MG63 (cell line): ENCODE data around the gene SPATA25. TPM values are rescaled to one million over a fixed set of nuclear protein-coding genes. Genes with fewer than 3 reads are reported as not detected.

ENCODE experiments used
- DNase-seq: peaks from one replicate; pipeline ENCODE4 v3.0.0-alpha.2; 2020
- H3K27me3 ChIP-seq: fragments of 250-450 bp; sonication (Bioruptor Pico); 2 replicates; pipeline ENCODE4 v1.5.1; 2020; ENCODE audit warnings: mild to moderate bottlenecking, moderate library complexity
- H3K36me3 ChIP-seq: fragments of 250-450 bp; sonication (Bioruptor Pico); 2 replicates; pipeline ENCODE4 v1.5.1; 2020; ENCODE audit warnings: mild to moderate bottlenecking, moderate library complexity
- H3K4me3 ChIP-seq: fragments of 250-450 bp; sonication (Bioruptor Pico); 2 replicates; pipeline ENCODE4 v1.5.1; 2020; ENCODE audit warnings: mild to moderate bottlenecking, moderate library complexity
- H3K9me3 ChIP-seq: fragments of 250-450 bp; sonication (Bioruptor Pico); 2 replicates; pipeline ENCODE4 v1.5.1; 2020; ENCODE audit warnings: mild to moderate bottlenecking, moderate library complexity
- total RNA-seq: library from RNA; depleted of rRNA; stranded (reverse); fragments of >200 nt; shearing (Covaris generic); gene quantifications from 2 replicates; pipeline ENCODE4 v1.2.3, GENCODE V29; 2014; ENCODE audit warnings: low replicate concordance

SPATA25 gene
- total RNA-seq, 1 experiment from 2014 or later, result not detected

GRCh38 chr20:45861221-45862075 is 26.0 kb downstream of the SPATA25 start:
- no peak for DNase-seq
- H3K36me3 ChIP-seq, result no peaks in the 10 kb centered on the region
- no peak overlapping the region for H3K4me3 ChIP-seq
- no peaks in the 10 kb centered on the region for H3K9me3 ChIP-seq
- H3K27me3 ChIP-seq, result no peaks in the 10 kb centered on the region

DNA sequence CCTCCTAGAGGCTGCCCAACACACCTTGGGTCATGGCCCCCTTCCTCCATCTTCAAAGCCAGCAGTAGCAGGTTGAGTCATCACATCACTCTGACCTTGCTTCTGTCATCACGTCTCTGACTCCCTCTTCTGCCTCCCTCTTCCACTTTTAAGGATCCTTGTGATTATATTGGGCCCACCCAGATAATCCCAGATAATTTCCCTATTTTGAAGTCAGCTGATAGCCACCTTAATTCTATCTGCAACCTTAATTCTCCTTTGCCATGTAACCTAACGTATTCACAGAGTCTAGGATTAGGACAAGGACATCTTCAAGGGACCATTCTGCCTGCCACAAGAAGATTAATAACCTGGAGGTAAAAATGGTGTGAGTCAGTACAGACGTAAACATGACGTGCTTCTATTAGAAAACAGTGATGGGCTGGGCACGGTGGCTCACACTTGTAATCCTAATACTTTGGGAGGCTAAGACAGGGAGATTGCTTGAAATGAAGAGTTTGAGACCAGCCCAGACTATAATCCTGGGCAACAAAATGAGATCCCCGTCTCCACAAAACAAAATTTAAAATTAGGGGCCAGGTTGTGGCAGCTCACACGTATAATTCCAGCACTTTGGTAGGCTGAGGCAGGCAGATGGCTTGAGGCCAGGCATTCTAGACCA is 26.7 kb downstream of the SPATA25 start:
- DNase-seq, result no peak
- Histone ChIP-seq H3K27me3 (no peaks in the 10 kb centered on the region), H3K9me3 (no peaks in the 10 kb centered on the region), H3K4me3 (no peak overlapping the region), H3K36me3 (no peaks in the 10 kb centered on the region)

DNA sequence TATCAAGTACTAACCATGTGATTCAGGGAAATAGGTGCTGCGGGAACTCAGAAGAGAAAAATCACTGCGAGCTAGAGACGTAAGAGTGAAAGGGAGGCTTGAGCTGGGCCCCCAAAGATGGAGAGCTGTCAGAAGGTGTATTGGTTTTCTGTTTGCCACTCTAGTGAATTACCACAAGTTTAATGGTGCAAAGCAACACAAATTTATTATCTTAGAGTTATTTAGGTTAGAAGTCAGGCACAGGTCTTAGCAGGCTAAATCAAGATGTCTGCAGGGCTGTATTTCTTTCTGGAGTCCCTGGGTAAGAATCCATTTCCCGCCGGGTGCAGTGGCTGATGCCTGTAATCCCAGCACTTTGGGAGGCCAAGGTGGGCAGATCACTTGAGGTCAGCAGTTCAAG is 27.5 kb downstream of the SPATA25 start:
- no peaks in the 10 kb centered on the region for H3K27me3 ChIP-seq
- H3K4me3 ChIP-seq, result no peak overlapping the region
- no peak for DNase-seq
- H3K36me3 ChIP-seq, result no peaks in the 10 kb centered on the region
- no peaks in the 10 kb centered on the region for H3K9me3 ChIP-seq

- peak; percentile 58 for DNase-seq
- no peaks in the 10 kb centered on the region for H3K27me3 ChIP-seq
- H3K4me3 ChIP-seq, result peak overlapping the region; percentile 79
- H3K36me3 ChIP-seq, result peaks cover 7% of the 10 kb centered on the region
- no peaks in the 10 kb centered on the region for H3K9me3 ChIP-seq
Measured at GRCh38 chr20:45857882-45858216, 29.6 kb downstream of the SPATA25 start.

- peak; percentile 99 for DNase-seq
- Histone ChIP-seq H3K9me3 (no peaks in the 10 kb centered on the region), H3K27me3 (no peaks in the 10 kb centered on the region), H3K36me3 (peaks cover 9% of the 10 kb centered on the region), H3K4me3 (peak within 1 kb of the TSS; percentile 79)
Measured at GRCh38 chr20:45857114-45857881, 30.1 kb downstream of the SPATA25 start, which contains the start of the genes ACOT8 and ZSWIM3. TSS of gene ACOT8 (minus strand) at chr20:45857392. CDS start at chr20:45857315, 77 bp downstream. TSS of gene ZSWIM3 (plus strand) at chr20:45857614. CDS start at chr20:45857826, 212 bp downstream.

- Histone ChIP-seq H3K9me3 (no peaks in the 10 kb centered on the region), H3K4me3 (no peak overlapping the region), H3K36me3 (peaks cover 14% of the 10 kb centered on the region), H3K27me3 (no peaks in the 10 kb centered on the region)
- DNase-seq, result no peak
Measured at GRCh38 chr20:45853484-45853883, 33.9 kb downstream of the SPATA25 start.

DNA sequence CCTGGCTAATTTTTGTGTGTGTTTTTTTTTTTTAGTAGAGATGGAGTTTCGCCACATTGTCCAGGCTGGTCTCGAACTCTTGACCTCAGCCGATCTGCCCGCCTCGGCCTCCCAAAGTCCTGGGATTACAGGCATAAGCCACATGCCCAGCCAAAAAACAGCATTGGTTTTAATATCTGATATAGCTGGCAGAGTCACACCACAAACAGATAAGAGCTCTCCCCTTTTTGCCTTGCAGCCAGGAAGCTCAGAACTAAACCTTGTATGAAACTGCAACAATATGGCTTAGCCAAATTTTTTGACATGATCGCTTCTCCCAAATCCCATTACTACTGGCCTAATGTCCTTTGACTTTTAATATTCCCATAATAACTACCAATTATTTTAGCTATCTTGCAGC is 35.1 kb downstream of the SPATA25 start:
- peaks cover 17% of the 10 kb centered on the region for H3K36me3 ChIP-seq
- H3K27me3 ChIP-seq, result no peaks in the 10 kb centered on the region
- H3K9me3 ChIP-seq, result no peaks in the 10 kb centered on the region
- no peak for DNase-seq
- no peak overlapping the region for H3K4me3 ChIP-seq

GRCh38 chr20:45851501-45851900 is 35.9 kb downstream of the SPATA25 start:
- DNase-seq, result no peak

GRCh38 chr20:45850926-45851325 is 36.5 kb downstream of the SPATA25 start:
- H3K4me3 ChIP-seq, result no peak overlapping the region
- no peaks in the 10 kb centered on the region for H3K9me3 ChIP-seq
- H3K27me3 ChIP-seq, result no peaks in the 10 kb centered on the region
- no peak for DNase-seq
- peaks cover 28% of the 10 kb centered on the region for H3K36me3 ChIP-seq

More at GRCh38 chr20:45851501-45851900, 35.9 kb downstream of the SPATA25 start:
- H3K27me3 ChIP-seq, result no peaks in the 10 kb centered on the region
- no peak overlapping the region for H3K4me3 ChIP-seq
- peaks cover 24% of the 10 kb centered on the region for H3K36me3 ChIP-seq
- H3K9me3 ChIP-seq, result no peaks in the 10 kb centered on the region

DNA sequence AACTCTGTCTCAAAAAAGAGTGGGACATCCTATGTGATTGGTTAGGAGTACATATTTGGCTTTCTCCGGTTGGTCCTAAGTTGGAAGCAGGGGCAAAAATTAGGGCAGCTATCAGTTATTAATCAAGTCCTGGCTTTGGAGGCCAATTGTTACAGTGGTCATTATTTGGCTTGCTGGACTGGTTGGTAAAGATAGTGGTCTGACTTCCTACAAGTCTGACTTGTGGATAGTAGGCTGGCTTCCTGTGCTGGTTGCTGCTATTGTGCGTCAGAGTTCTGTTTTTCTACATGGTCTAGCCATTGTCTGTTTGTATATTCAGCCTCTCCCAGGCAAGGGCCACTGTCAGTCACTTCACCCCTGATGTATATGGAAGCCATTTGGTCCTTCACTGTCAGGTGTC is 37.2 kb downstream of the SPATA25 start:
- Histone ChIP-seq H3K9me3 (no peaks in the 10 kb centered on the region), H3K27me3 (no peaks in the 10 kb centered on the region), H3K36me3 (peaks cover 33% of the 10 kb centered on the region), H3K4me3 (no peak overlapping the region)
- no peak for DNase-seq

DNA sequence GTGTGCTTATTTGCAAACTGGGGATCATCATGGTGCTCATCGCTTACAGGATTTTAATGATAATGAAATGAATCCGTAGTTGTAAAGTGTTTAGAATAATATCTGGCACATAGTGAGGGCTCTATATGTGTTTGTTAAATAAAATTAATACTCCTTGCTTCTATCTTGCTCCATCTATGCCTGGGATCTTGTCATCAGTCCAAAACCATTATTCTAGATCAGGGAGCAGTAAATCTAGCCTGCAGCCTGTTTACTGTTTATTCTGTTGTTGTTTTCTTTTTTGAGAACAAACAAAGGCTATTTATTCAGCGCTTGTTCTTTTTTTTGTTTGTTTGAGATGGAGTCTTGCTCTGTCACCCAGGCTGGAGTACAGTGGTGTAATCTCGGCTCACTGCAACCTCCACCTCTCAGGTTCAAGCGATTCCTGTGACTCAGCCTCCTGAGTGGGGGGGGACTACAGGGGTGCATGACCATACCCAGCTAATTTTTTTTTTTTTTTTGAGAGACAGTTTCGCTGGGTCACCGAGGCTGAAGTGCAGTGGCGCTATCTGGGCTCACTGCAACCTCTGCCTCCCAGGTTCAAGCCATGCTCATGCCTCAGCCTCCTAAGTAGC is 38.3 kb downstream of the SPATA25 start:
- peaks cover 41% of the 10 kb centered on the region for H3K36me3 ChIP-seq
- no peaks in the 10 kb centered on the region for H3K27me3 ChIP-seq
- H3K9me3 ChIP-seq, result no peaks in the 10 kb centered on the region
- no peak for DNase-seq
- H3K4me3 ChIP-seq, result no peak overlapping the region

DNA sequence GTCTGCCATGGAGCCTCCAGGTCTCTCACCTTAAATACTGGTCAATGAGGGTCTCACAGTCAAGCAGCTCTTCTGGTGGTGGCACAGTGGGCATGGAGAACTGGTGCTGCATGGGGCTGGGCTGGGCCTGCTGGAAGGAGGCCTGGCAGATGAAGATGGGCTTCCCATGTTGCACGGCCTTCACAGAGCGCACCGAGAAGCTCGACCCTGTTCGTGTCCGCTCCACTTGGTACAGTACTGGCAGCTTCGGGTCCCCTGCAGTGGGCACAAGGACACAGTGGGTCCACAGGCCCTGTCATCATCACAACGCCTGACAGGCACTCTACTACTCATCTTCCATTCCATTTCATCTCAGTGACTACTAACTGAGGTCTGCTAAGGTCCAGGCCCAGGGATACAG is 39.0 kb downstream of the SPATA25 start:
- no peak for DNase-seq
- peaks cover 46% of the 10 kb centered on the region for H3K36me3 ChIP-seq
- no peaks in the 10 kb centered on the region for H3K9me3 ChIP-seq
- H3K27me3 ChIP-seq, result no peaks in the 10 kb centered on the region
- H3K4me3 ChIP-seq, result no peak overlapping the region

DNA sequence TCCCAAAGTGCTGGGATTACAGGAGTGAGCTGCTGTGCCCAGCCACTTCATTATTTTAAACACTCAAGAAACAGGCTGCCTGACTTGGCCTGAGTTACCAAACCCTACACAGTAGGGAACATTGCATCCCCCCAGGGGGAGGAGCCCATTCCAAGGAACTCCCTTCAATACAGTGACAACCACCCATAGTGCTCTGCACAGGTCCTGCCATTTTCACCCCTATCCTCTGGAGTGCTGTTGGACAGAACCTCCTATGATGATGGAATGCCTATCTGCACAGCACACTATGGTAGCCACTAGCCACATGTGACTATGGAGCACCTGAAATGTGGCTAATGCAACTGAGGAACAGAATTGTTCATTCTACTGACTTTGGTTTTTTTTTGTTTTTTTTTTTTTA is 42.0 kb downstream of the SPATA25 start:
- Histone ChIP-seq H3K27me3 (no peaks in the 10 kb centered on the region), H3K9me3 (no peaks in the 10 kb centered on the region), H3K36me3 (peaks cover 63% of the 10 kb centered on the region), H3K4me3 (no peak overlapping the region)
- DNase-seq, result no peak

- no peaks in the 10 kb centered on the region for H3K27me3 ChIP-seq
- peaks cover 76% of the 10 kb centered on the region for H3K36me3 ChIP-seq
- no peaks in the 10 kb centered on the region for H3K9me3 ChIP-seq
- DNase-seq, result no peak
- no peak overlapping the region for H3K4me3 ChIP-seq
Measured at GRCh38 chr20:45843506-45843905, 43.9 kb downstream of the SPATA25 start.

DNA sequence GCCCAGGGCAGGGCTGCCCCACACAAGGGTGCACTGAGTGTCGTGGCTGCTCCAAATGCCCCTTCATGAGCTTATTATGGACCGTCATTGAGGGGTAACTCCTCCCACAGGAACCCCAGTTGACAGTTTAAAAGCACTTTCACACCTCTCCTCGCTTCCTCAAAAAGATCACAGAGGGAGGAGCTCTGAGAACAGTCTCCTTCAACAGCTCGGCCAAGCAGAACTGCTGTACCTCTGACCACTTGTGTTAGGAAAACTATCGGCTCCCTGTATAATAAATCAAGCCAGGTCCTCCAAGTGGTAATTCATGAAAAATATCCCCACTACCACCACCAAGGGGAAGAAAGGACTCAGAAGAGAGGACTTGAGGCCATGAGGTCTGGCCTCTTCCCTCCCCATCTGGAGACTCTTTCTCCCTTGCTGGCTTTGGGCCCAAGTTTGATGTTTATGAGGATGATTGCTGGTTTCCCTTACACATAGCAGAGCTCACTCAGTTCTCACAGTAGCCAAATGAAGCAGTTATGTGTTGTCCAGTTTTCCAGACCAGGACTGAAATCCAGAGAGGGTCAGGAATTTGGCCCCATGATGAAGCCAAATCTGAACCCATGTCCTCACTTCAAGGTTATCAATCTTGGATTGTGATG is 45.1 kb downstream of the SPATA25 start:
- DNase-seq, result no peak
- Histone ChIP-seq H3K9me3 (no peaks in the 10 kb centered on the region), H3K27me3 (no peaks in the 10 kb centered on the region), H3K36me3 (peaks cover 84% of the 10 kb centered on the region), H3K4me3 (no peak overlapping the region)

DNA sequence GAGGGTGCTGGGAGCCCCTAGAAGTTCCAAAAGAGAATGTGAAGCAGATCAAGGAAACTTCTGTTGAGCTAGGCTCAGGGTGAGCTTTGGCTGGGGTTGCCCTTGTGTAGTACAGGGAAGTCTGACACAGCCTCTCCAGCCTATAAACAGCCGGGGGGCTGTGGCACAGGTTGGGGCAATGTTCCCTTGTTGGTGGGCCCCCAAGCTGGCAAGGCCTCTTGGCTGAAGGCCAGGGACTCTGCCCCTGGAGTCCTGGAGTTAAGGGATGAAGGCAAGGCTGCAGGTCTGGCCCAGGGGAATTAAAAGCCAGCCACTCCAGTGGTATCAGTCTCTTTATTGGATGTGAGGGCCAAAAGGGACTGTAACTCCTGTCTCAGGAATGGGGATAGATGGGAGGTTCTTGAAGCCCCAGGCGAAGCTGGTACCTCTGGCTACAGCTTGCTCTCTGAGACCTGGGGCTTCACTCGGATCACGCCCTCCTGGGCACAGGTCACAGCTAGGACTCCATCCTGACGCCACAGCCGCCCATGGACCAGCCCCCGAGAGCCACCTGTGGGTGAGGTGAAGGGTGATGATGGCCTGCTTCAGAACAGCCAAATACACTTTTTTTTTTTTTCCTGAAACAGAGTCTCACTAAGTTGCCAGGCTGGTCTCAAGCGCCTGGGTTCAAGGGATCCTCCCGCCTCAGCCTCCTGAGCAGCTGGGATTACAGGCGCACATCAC is 45.9 kb downstream of the SPATA25 start:
- no peaks in the 10 kb centered on the region for H3K27me3 ChIP-seq
- H3K36me3 ChIP-seq, result peaks cover 85% of the 10 kb centered on the region
- no peak for DNase-seq
- no peaks in the 10 kb centered on the region for H3K9me3 ChIP-seq
- no peak overlapping the region for H3K4me3 ChIP-seq
